T-helper 2 cell treated with Interferon-gamma antibody and Interleukin-4, amounts not matched to agents 5 μg/mL and 100 μg/mL, for 36 hours (primary cell): ENCODE results near the gene SELENOI.
A peak's percentile ranks its signal among the peaks of the same experiment; 100 is the strongest.

ENCODE experiments used
- DNase-seq: peaks from one replicate; pipeline ENCODE4 v3.0.0; 2021; ENCODE audit warnings: low spot score
- H3K27ac Mint-ChIP-seq: one replicate; pipeline ENCODE4 v1.8.0; 2021; ENCODE audit warnings: mild to moderate bottlenecking, mixed read lengths
- H3K27me3 Mint-ChIP-seq: one replicate; pipeline ENCODE4 v1.8.0; 2021; ENCODE audit warnings: low read depth, mixed read lengths
- H3K36me3 Mint-ChIP-seq: one replicate; pipeline ENCODE4 v1.8.0; 2021; ENCODE audit warnings: low read depth, mixed read lengths
- H3K4me1 Mint-ChIP-seq: one replicate; pipeline ENCODE4 v1.8.0; 2021; ENCODE audit warnings: low read depth, mixed read lengths
- H3K4me3 Mint-ChIP-seq: one replicate; pipeline ENCODE4 v1.8.0; 2022; ENCODE audit warnings: mild to moderate bottlenecking, moderate library complexity, mixed read lengths
- H3K9me3 Mint-ChIP-seq: one replicate; pipeline ENCODE4 v1.8.0; 2021; ENCODE audit warnings: mixed read lengths

SELENOI gene

GRCh38 chr2:26394694-26395093 is 48.8 kb downstream of the SELENOI start:
- no peak for DNase-seq
- Mint-ChIP-seq H3K4me3 (no peak overlapping the region), H3K9me3 (no peaks in the 10 kb centered on the region), H3K27ac (no peak overlapping the region), H3K4me1 (peaks cover 8% of the 10 kb centered on the region), H3K36me3 (peaks cover 15% of the 10 kb centered on the region), H3K27me3 (no peaks in the 10 kb centered on the region)

- Mint-ChIP-seq H3K27ac (no peak overlapping the region), H3K36me3 (peaks cover 13% of the 10 kb centered on the region), H3K27me3 (no peaks in the 10 kb centered on the region), H3K4me1 (peaks cover 11% of the 10 kb centered on the region), H3K4me3 (no peak overlapping the region), H3K9me3 (no peaks in the 10 kb centered on the region)
- DNase-seq: no peak
Measured at GRCh38 chr2:26395394-26395793, 49.5 kb downstream of the SELENOI start.

GRCh38 chr2:26396734-26397298 is 50.9 kb downstream of the SELENOI start:
- peak; percentile 50 for DNase-seq
- Mint-ChIP-seq H3K4me3 (no peak overlapping the region), H3K27ac (no peak overlapping the region), H3K36me3 (peaks cover 9% of the 10 kb centered on the region), H3K4me1 (peaks cover 11% of the 10 kb centered on the region), H3K27me3 (peaks cover 3% of the 10 kb centered on the region), H3K9me3 (no peaks in the 10 kb centered on the region)

GRCh38 chr2:26399771-26400376 is 53.9 kb downstream of the SELENOI start:
- Mint-ChIP-seq H3K27me3 (peaks cover 12% of the 10 kb centered on the region), H3K4me3 (no peak overlapping the region), H3K9me3 (no peaks in the 10 kb centered on the region), H3K36me3 (peaks cover 5% of the 10 kb centered on the region), H3K27ac (no peak overlapping the region), H3K4me1 (peaks cover 11% of the 10 kb centered on the region)
- DNase-seq: no peak

GRCh38 chr2:26400723-26401122 is 54.8 kb downstream of the SELENOI start:
- Mint-ChIP-seq H3K27me3 (peaks cover 12% of the 10 kb centered on the region), H3K27ac (no peak overlapping the region), H3K36me3 (peaks cover 4% of the 10 kb centered on the region), H3K4me1 (peaks cover 11% of the 10 kb centered on the region), H3K4me3 (no peak overlapping the region), H3K9me3 (no peaks in the 10 kb centered on the region)
- no peak for DNase-seq

- H3K27ac Mint-ChIP-seq: no peak within 1 kb of the TSS
- peaks cover under 1% of the 10 kb centered on the region for H3K36me3 Mint-ChIP-seq
- peaks cover 5% of the 10 kb centered on the region for H3K4me1 Mint-ChIP-seq
- peak; percentile 35 for DNase-seq
- no peaks in the 10 kb centered on the region for H3K9me3 Mint-ChIP-seq
- H3K27me3 Mint-ChIP-seq: peaks cover 12% of the 10 kb centered on the region
- H3K4me3 Mint-ChIP-seq: no peak within 1 kb of the TSS
Measured at GRCh38 chr2:26401739-26402541, 56.0 kb downstream of the SELENOI start, which contains the start of gene DRC1. Gene DRC1, plus strand, starts transcription at chr2:26401920. Its CDS starts 70 bp downstream, at chr2:26401990.

GRCh38 chr2:26407526-26407925 is 61.6 kb downstream of the SELENOI start:
- H3K4me1 Mint-ChIP-seq: peaks cover 12% of the 10 kb centered on the region
- no peak overlapping the region for H3K27ac Mint-ChIP-seq
- H3K4me3 Mint-ChIP-seq: no peak overlapping the region
- DNase-seq: no peak
- no peaks in the 10 kb centered on the region for H3K9me3 Mint-ChIP-seq
- no peaks in the 10 kb centered on the region for H3K36me3 Mint-ChIP-seq
- peaks cover 16% of the 10 kb centered on the region for H3K27me3 Mint-ChIP-seq

GRCh38 chr2:26409785-26410184 is 63.8 kb downstream of the SELENOI start:
- Mint-ChIP-seq H3K36me3 (no peaks in the 10 kb centered on the region), H3K9me3 (no peaks in the 10 kb centered on the region), H3K27ac (no peak overlapping the region), H3K27me3 (peaks cover 10% of the 10 kb centered on the region), H3K4me1 (peaks cover 15% of the 10 kb centered on the region), H3K4me3 (no peak overlapping the region)
- DNase-seq: no peak

GRCh38 chr2:26410764-26411243 is 64.9 kb downstream of the SELENOI start:
- Mint-ChIP-seq H3K36me3 (no peaks in the 10 kb centered on the region), H3K27me3 (peaks cover 10% of the 10 kb centered on the region), H3K4me1 (peaks cover 15% of the 10 kb centered on the region), H3K4me3 (no peak overlapping the region), H3K27ac (no peak overlapping the region), H3K9me3 (no peaks in the 10 kb centered on the region)
- no peak for DNase-seq

GRCh38 chr2:26411419-26411818 is 65.5 kb downstream of the SELENOI start:
- Mint-ChIP-seq H3K4me1 (peaks cover 15% of the 10 kb centered on the region), H3K27ac (peak overlapping the region; percentile 72), H3K27me3 (peaks cover 10% of the 10 kb centered on the region), H3K9me3 (no peaks in the 10 kb centered on the region), H3K4me3 (peak overlapping the region; percentile 73), H3K36me3 (no peaks in the 10 kb centered on the region)
- no peak for DNase-seq

- no peaks in the 10 kb centered on the region for H3K9me3 Mint-ChIP-seq
- peaks cover 14% of the 10 kb centered on the region for H3K27me3 Mint-ChIP-seq
- no peaks in the 10 kb centered on the region for H3K36me3 Mint-ChIP-seq
- peak; percentile 53 for DNase-seq
- peaks cover 15% of the 10 kb centered on the region for H3K4me1 Mint-ChIP-seq
- peak overlapping the region; percentile 73 for H3K4me3 Mint-ChIP-seq
- H3K27ac Mint-ChIP-seq: peak overlapping the region; percentile 72
Measured at GRCh38 chr2:26412091-26412673, 66.2 kb downstream of the SELENOI start.

GRCh38 chr2:26414311-26414710 is 68.4 kb downstream of the SELENOI start:
- no peak for DNase-seq
- no peaks in the 10 kb centered on the region for H3K36me3 Mint-ChIP-seq
- no peaks in the 10 kb centered on the region for H3K9me3 Mint-ChIP-seq
- H3K4me3 Mint-ChIP-seq: no peak overlapping the region
- H3K27ac Mint-ChIP-seq: no peak overlapping the region
- peaks cover 15% of the 10 kb centered on the region for H3K4me1 Mint-ChIP-seq
- H3K27me3 Mint-ChIP-seq: peaks cover 11% of the 10 kb centered on the region

- no peaks in the 10 kb centered on the region for H3K9me3 Mint-ChIP-seq
- no peaks in the 10 kb centered on the region for H3K36me3 Mint-ChIP-seq
- H3K27me3 Mint-ChIP-seq: peaks cover 28% of the 10 kb centered on the region
- no peak for DNase-seq
- no peak overlapping the region for H3K27ac Mint-ChIP-seq
- H3K4me1 Mint-ChIP-seq: no peaks in the 10 kb centered on the region
- H3K4me3 Mint-ChIP-seq: no peak overlapping the region
Measured at GRCh38 chr2:26421961-26422360, 76.0 kb downstream of the SELENOI start.
